Mucosa of descending colon (tissue), 3 donors: ENCODE data around the gene NUP133. TPM values are rescaled to one million over a fixed set of nuclear protein-coding genes. Genes with fewer than 3 reads are reported as not detected.
A peak's percentile ranks its signal among the peaks of the same experiment; 100 is the strongest.

ENCODE experiments used
- ATAC-seq: fragments of 200-7000 bp; cut with Tn5 transposase; one replicate; pipeline ENCODE4 v1.9.1; 2020; ENCODE audit warnings: mild to moderate bottlenecking, moderate library complexity
- DNase-seq, 3 donors: peaks; one replicate each; pipeline ENCODE4 v3.0.0-alpha.2; 2020
- H3K36me3 ChIP-seq: fragments of 200-600 bp; one replicate; pipeline ENCODE4 v1.8.0; 2021; ENCODE audit warnings: low read depth, mild to moderate bottlenecking
- H3K4me1 ChIP-seq: fragments of 200-600 bp; one replicate; pipeline ENCODE4 v1.8.0; 2021; ENCODE audit warnings: low read depth, mild to moderate bottlenecking
- H3K4me3 ChIP-seq: fragments of 200-600 bp; one replicate; pipeline ENCODE4 v1.8.0; 2021; ENCODE audit warnings: mild to moderate bottlenecking
- H3K9me3 ChIP-seq: fragments of 200-600 bp; one replicate; pipeline ENCODE4 v1.8.0; 2021; ENCODE audit warnings: mild to moderate bottlenecking
- intact Hi-C, 2 donors: fragments of 100-400 bp; cut with DNase I in 1 of 2; cut with micrococcal nuclease in 1 of 2; formaldehyde crosslinking; loops; one replicate each; pipeline versions ENCODE4 v1.11.0 to v1.11.1; 2022; cut with DNase I, micrococcal nuclease
- total RNA-seq, 3 donors: library from RNA; stranded (reverse); fragmentation: NEBNext Ultra II Directional in 2 of 3; extraction: Animal tissue kit (Norgen Biotek cat#: 25700) in 2 of 3; gene quantifications; one replicate each; pipeline versions ENCODE4 v1.2.1 to v1.2.4, GENCODE V29; 2021 to 2023
- TF ChIP-seq, protein P1 (sequence below): fragments of 200-600 bp; IDR thresholded peaks from one replicate; pipeline ENCODE4 v1.8.0; 2022; ENCODE audit warnings: antibody characterized with exemption, mild to moderate bottlenecking
- donor health status: DM: no; HTN: no; CAD: no; lungs with moderate emphysema.
- donor health status: DM: no; HTN: no; CAD: no.
- donor health status: DM: no; HTN: yes; CAD: no.

NUP133 gene
- total RNA-seq, 3 donors from 2014 or later: 24.5 to 29.4 (median 26.7) TPM

- Histone ChIP-seq H3K36me3 (no peaks in the 10 kb centered on the region), H3K9me3 (no peaks in the 10 kb centered on the region), H3K4me1 (peaks cover 8% of the 10 kb centered on the region), H3K4me3 (no peak overlapping the region)
- intact Hi-C loops: no loop called here
- TF ChIP-seq, protein P1, sequence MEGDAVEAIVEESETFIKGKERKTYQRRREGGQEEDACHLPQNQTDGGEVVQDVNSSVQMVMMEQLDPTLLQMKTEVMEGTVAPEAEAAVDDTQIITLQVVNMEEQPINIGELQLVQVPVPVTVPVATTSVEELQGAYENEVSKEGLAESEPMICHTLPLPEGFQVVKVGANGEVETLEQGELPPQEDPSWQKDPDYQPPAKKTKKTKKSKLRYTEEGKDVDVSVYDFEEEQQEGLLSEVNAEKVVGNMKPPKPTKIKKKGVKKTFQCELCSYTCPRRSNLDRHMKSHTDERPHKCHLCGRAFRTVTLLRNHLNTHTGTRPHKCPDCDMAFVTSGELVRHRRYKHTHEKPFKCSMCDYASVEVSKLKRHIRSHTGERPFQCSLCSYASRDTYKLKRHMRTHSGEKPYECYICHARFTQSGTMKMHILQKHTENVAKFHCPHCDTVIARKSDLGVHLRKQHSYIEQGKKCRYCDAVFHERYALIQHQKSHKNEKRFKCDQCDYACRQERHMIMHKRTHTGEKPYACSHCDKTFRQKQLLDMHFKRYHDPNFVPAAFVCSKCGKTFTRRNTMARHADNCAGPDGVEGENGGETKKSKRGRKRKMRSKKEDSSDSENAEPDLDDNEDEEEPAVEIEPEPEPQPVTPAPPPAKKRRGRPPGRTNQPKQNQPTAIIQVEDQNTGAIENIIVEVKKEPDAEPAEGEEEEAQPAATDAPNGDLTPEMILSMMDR: no peak
- DNase-seq (no peak), ATAC-seq (peak; percentile 80)
These were observed 96.1 kb downstream of the NUP133 start for GRCh38 chr1:229412056-229412455.

- intact Hi-C loops: no loop called here
- peaks cover 9% of the 10 kb centered on the region for H3K4me1 ChIP-seq
- TF ChIP-seq, protein P1: no peak
- no peak overlapping the region for H3K4me3 ChIP-seq
- no peak for ATAC-seq
- no peak for DNase-seq
- H3K9me3 ChIP-seq: no peaks in the 10 kb centered on the region
- H3K36me3 ChIP-seq: no peaks in the 10 kb centered on the region
These were observed 96.6 kb downstream of the NUP133 start for GRCh38 chr1:229411434-229412055.

GRCh38 chr1:229410692-229411433 is 97.3 kb downstream of the NUP133 start:
- Histone ChIP-seq H3K4me1 (peaks cover 9% of the 10 kb centered on the region), H3K9me3 (no peaks in the 10 kb centered on the region), H3K36me3 (no peaks in the 10 kb centered on the region), H3K4me3 (no peak overlapping the region)
- DNase-seq: peak in 1 of 3 donors; percentile 20
- peak; percentile 84 for ATAC-seq
- TF ChIP-seq, protein P1: no peak
- intact Hi-C loops: no loop called here

- no peak for ATAC-seq
- TF ChIP-seq, protein P1: no peak
- H3K4me3 ChIP-seq: no peak overlapping the region
These were observed 97.8 kb downstream of the NUP133 start for GRCh38 chr1:229410370-229410691.

GRCh38 chr1:229409616-229410369 is 98.3 kb downstream of the NUP133 start:
- intact Hi-C loops: no loop called here
- Histone ChIP-seq H3K4me3 (no peak overlapping the region), H3K9me3 (no peaks in the 10 kb centered on the region), H3K36me3 (no peaks in the 10 kb centered on the region), H3K4me1 (peaks cover 9% of the 10 kb centered on the region)
- no peak for DNase-seq
- peak; percentile 35 for ATAC-seq
- TF ChIP-seq, protein P1: no peak

More at GRCh38 chr1:229410370-229410691, 97.8 kb downstream of the NUP133 start:
- no peak for DNase-seq
- intact Hi-C loops: no loop called here
- no peaks in the 10 kb centered on the region for H3K36me3 ChIP-seq
- no peaks in the 10 kb centered on the region for H3K9me3 ChIP-seq
- peaks cover 9% of the 10 kb centered on the region for H3K4me1 ChIP-seq
